Endothelial cell of umbilical vein (primary cell): ENCODE results near the gene GJA8.

ENCODE experiments used
- EZH2 ChIP-seq: IDR thresholded peaks from 2 replicates; pipeline ENCODE4 v1.6.1; 2012; ENCODE audit warnings: borderline replicate concordance, low read depth, mild to moderate bottlenecking, moderate library complexity, low read length, inconsistent platforms; ENCODE audit not compliant: severe bottlenecking
- FOS ChIP-seq: IDR thresholded peaks from 2 replicates; pipeline ENCODE4 v1.6.1; 2011; ENCODE audit warnings: mild to moderate bottlenecking, low read length, moderate library complexity, borderline replicate concordance; ENCODE audit not compliant: insufficient read depth
- GATA2 ChIP-seq: IDR thresholded peaks from 2 replicates; pipeline ENCODE4 v1.7.0; 2011; ENCODE audit warnings: low read depth, mild to moderate bottlenecking, moderate library complexity, mixed read lengths, low read length; ENCODE audit not compliant: insufficient read length, insufficient read depth
- JUN ChIP-seq: IDR thresholded peaks from 2 replicates; pipeline ENCODE4 v1.6.1; 2011; ENCODE audit warnings: borderline replicate concordance, low read depth; ENCODE audit not compliant: insufficient read length, insufficient read depth
- MYC ChIP-seq: IDR thresholded peaks from one replicate; pipeline ENCODE4 v1.6.1; 2011; ENCODE audit warnings: mild to moderate bottlenecking, low read depth, low read length
- POLR2A ChIP-seq: IDR thresholded peaks from 2 replicates; pipeline ENCODE4 v1.6.1; 2012; ENCODE audit warnings: low read depth, mild to moderate bottlenecking, control low read depth, low read length
- POLR2AphosphoS5 ChIP-seq: IDR thresholded peaks from 2 replicates; pipeline ENCODE4 v1.6.1; 2012; ENCODE audit warnings: low read depth, mild to moderate bottlenecking, control low read depth, low read length, moderate library complexity; ENCODE audit not compliant: insufficient read depth
- TF ChIP-seq, protein P1 (sequence below), 2 donors: IDR thresholded peaks; 1 replicate in 1 of 2; 2 replicates in 1 of 2; pipeline ENCODE4 v1.5.1; 2011; ENCODE audit warnings: low read length in 2 of 2, mild to moderate bottlenecking in 2 of 2, moderate library complexity in 2 of 2, control low read depth in 1 of 2, inconsistent platforms in 1 of 2, low read depth in 1 of 2; ENCODE audit not compliant: insufficient read depth in 1 of 2; ENCODE audit errors: extremely low read depth in 1 of 2
- TF ChIP-seq, protein P2 (sequence below): IDR thresholded peaks from 2 replicates; pipeline ENCODE4 v1.6.1; 2011; ENCODE audit not compliant: insufficient read depth, insufficient read length

DNA sequence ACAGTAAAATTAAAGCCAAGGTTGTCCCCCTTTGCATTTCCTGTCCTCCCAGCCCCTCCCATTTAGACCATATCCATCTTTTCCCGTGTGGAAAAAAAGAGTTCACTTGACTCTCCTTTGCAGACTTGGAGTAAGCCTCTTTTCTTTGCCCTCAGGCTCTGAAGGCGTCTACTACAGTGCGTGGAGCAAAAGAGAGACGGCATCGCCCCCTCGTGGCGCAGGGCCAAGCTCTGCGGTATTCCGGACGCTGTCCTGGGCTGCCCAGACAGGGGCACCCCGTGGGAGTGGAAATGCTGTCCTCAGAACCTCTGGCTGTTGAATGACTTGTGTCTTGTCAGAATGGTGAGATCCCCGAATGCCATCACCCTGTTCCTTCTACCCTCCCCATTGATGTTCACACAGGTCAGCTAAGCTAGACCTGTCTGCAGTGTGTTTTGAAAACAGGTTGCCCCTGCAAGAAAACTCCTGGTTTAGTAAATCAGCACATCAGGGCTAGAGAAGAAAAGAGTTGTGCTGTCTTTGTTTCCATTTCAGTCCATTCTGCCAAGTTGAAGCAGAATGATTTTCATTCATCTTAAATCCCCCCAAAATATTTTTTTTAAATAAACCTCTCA, 12.3 kb upstream of the GJA8 start:
- TF ChIP-seq, protein P1, sequence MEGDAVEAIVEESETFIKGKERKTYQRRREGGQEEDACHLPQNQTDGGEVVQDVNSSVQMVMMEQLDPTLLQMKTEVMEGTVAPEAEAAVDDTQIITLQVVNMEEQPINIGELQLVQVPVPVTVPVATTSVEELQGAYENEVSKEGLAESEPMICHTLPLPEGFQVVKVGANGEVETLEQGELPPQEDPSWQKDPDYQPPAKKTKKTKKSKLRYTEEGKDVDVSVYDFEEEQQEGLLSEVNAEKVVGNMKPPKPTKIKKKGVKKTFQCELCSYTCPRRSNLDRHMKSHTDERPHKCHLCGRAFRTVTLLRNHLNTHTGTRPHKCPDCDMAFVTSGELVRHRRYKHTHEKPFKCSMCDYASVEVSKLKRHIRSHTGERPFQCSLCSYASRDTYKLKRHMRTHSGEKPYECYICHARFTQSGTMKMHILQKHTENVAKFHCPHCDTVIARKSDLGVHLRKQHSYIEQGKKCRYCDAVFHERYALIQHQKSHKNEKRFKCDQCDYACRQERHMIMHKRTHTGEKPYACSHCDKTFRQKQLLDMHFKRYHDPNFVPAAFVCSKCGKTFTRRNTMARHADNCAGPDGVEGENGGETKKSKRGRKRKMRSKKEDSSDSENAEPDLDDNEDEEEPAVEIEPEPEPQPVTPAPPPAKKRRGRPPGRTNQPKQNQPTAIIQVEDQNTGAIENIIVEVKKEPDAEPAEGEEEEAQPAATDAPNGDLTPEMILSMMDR (IDR thresholded peaks at IDR 0.05; ENCODE audit: extremely low read depth in 1 of 2, insufficient read depth in 1 of 2, low read depth in 1 of 2, low read length in 2 of 2), result peak; percentile 86 to 89
- TF ChIP-seq MYC, result no peak
- TF ChIP-seq POLR2AphosphoS5, result no peak
- TF ChIP-seq POLR2A, result no peak
- TF ChIP-seq, protein P2, sequence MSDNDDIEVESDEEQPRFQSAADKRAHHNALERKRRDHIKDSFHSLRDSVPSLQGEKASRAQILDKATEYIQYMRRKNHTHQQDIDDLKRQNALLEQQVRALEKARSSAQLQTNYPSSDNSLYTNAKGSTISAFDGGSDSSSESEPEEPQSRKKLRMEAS, result no peak
- TF ChIP-seq JUN, result no peak
- TF ChIP-seq EZH2, result no peak
- no peak for TF ChIP-seq GATA2
- no peak for TF ChIP-seq FOS
